ENCODE data around the gene ILF3. TPM values are rescaled to one million over a fixed set of nuclear protein-coding genes. Genes with fewer than 3 reads are reported as not detected.

Gene ILF3
- total RNA-seq, 1 donor from 2014 or later: 106 TPM

DNA sequence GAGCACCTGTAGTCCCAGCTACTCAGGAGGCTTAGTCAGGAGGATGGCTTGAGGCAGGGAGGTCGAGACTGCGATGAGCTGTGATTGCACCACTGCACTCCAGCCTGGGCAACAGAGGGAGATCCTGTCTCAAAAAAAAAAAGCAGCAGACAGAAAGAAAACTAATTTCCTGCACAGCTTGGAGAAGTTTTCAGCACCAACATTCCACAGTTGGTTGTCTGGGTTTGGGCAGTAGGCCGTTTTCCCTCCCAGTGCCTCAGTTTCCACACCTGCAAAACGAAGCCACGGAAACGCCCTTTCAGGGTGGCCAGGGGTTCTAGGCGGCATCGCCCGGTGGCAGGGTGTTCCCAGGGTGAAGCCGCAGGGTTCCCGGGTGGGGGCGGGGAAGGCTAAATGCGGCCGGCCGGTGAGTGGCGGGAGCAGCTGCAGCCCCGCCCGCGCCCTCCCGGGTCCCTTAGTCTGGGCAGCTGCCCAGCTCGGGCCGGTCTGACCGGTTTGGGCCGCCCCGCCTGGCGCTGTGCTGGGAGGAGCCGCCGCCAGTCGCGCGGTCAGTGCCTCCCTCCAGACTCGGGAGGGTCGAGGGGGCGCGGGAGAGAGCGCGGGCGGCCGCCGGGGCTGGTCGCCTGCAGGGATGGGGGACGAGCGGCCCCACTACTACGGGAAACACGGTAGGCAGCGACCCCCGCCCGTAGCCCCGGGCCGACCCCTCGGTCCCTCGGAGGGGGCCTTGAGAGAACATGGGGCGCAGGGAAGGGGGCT, 29.0 kb upstream of the ILF3 start, which contains the start of gene SLC44A2:
Gene SLC44A2, plus strand, starts transcription at position 551 of the 759 bp plus-strand sequence. Its CDS starts 81 bp downstream, at position 632.
- H3K9me3 ChIP-seq (replicated peaks): no peaks in the 10 kb centered on the region
- TF ChIP-seq, protein P1, sequence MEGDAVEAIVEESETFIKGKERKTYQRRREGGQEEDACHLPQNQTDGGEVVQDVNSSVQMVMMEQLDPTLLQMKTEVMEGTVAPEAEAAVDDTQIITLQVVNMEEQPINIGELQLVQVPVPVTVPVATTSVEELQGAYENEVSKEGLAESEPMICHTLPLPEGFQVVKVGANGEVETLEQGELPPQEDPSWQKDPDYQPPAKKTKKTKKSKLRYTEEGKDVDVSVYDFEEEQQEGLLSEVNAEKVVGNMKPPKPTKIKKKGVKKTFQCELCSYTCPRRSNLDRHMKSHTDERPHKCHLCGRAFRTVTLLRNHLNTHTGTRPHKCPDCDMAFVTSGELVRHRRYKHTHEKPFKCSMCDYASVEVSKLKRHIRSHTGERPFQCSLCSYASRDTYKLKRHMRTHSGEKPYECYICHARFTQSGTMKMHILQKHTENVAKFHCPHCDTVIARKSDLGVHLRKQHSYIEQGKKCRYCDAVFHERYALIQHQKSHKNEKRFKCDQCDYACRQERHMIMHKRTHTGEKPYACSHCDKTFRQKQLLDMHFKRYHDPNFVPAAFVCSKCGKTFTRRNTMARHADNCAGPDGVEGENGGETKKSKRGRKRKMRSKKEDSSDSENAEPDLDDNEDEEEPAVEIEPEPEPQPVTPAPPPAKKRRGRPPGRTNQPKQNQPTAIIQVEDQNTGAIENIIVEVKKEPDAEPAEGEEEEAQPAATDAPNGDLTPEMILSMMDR (IDR thresholded peaks at IDR 0.05; ENCODE audit: borderline replicate concordance): no peak
- H3K27me3 ChIP-seq (ENCODE audit: low read depth): no peaks in the 10 kb centered on the region
- H3K36me3 ChIP-seq: peaks cover 27% of the 10 kb centered on the region
- H3K27ac ChIP-seq (replicated peaks): peak within 1 kb of the TSS; percentile 86
- intact Hi-C loops (cut with micrococcal nuclease): no loop called here
- H3K4me1 ChIP-seq: peaks cover 36% of the 10 kb centered on the region
- peak within 1 kb of the TSS; percentile 79 for H3K4me3 ChIP-seq
- peak; percentile 86 for DNase-seq

DNA sequence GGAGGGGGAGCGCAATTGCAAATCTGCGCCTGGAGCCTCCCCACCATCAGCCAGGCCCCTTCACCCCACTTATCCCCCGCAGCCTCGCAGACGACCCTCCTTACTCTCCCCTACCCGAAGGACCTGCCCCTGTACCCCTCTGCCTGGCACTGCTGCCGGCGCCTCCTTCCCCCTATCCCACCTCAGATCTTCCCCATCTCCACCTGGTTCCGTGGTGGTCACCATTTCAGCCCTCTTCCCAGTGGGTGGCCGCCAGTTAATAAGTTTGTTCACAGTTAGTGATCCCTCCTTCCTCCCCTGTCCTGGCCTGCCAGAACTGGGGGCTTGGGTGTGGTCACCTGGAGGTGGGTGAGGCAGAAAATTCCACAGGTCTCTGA, 28.4 kb upstream of the ILF3 start:
- TF ChIP-seq, protein P1 (IDR thresholded peaks at IDR 0.05; ENCODE audit: borderline replicate concordance): no peak
- H3K27ac ChIP-seq (replicated peaks): peak overlapping the region; percentile 86
- H3K4me3 ChIP-seq: peak overlapping the region; percentile 79
- H3K27me3 ChIP-seq (ENCODE audit: low read depth): no peaks in the 10 kb centered on the region
- H3K36me3 ChIP-seq: peaks cover 31% of the 10 kb centered on the region
- intact Hi-C loops (cut with micrococcal nuclease): no loop called here
- no peaks in the 10 kb centered on the region for H3K9me3 ChIP-seq (replicated peaks)
- peaks cover 36% of the 10 kb centered on the region for H3K4me1 ChIP-seq
- no peak for DNase-seq

DNA sequence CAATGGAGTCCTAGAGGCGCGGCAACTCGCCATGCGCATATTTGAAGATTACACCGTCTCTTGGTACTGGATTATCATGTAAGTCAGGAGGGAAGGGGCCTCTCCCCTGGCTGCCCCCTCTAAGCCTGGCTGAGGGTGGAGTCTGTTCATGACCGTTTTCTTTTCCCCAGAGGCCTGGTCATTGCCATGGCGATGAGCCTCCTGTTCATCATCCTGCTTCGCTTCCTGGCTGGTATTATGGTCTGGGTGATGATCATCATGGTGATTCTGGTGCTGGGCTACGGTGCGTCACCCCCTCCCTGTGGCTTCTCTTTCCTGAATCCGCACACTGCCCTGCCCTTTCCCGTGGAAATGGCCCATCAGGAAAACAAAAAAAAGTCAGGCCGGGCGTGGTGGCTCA, 22.3 kb upstream of the ILF3 start:
- peaks cover 87% of the 10 kb centered on the region for H3K36me3 ChIP-seq
- no peak overlapping the region for H3K4me3 ChIP-seq
- H3K27ac ChIP-seq (replicated peaks): peak overlapping the region; percentile 42
- intact Hi-C loops (cut with micrococcal nuclease): no loop called here
- H3K4me1 ChIP-seq: peaks cover 7% of the 10 kb centered on the region
- TF ChIP-seq, protein P1 (IDR thresholded peaks at IDR 0.05; ENCODE audit: borderline replicate concordance): no peak
- no peaks in the 10 kb centered on the region for H3K9me3 ChIP-seq (replicated peaks)
- no peaks in the 10 kb centered on the region for H3K27me3 ChIP-seq (ENCODE audit: low read depth)
- DNase-seq: no peak

DNA sequence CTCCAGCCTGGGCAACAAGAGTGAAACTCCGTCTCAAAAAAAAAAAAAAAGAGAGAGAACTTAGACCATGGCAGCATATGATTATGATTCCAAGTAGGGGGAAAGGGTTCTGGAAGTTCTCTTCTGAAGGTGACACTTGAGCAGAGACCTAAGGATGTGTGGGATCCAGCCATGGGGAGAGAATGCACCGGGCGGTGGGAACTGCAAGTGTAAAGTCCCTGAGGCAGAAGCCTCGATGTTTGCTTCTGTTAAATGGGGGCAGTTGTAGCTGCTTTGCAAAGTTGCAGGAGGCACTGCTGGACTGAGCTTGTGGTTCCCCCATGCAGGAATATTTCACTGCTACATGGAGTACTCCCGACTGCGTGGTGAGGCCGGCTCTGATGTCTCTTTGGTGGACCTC, 19.7 kb upstream of the ILF3 start:
- H3K36me3 ChIP-seq: peaks cover 92% of the 10 kb centered on the region
- H3K27ac ChIP-seq (replicated peaks): no peak overlapping the region
- TF ChIP-seq, protein P1 (IDR thresholded peaks at IDR 0.05; ENCODE audit: borderline replicate concordance): no peak
- DNase-seq: no peak
- intact Hi-C loops (cut with micrococcal nuclease): no loop called here
- H3K27me3 ChIP-seq (ENCODE audit: low read depth): no peaks in the 10 kb centered on the region
- H3K4me3 ChIP-seq: no peak overlapping the region
- H3K4me1 ChIP-seq: peaks cover 7% of the 10 kb centered on the region
- H3K9me3 ChIP-seq (replicated peaks): no peaks in the 10 kb centered on the region

DNA sequence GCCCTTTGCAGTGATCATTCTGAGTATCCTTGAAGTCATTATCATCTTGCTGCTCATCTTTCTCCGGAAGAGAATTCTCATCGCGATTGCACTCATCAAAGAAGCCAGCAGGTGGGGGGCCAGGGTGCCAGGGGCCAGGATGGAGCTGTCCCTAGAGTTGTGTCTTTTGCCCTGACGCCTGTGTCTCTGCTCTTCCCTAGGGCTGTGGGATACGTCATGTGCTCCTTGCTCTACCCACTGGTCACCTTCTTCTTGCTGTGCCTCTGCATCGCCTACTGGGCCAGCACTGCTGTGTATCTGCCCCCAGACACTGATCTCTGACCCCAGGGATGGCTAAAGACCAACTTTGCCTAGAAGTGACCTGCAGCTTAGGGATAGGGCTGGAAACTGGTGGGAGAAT, 19.2 kb upstream of the ILF3 start:
- H3K9me3 ChIP-seq (replicated peaks): no peaks in the 10 kb centered on the region
- TF ChIP-seq, protein P1 (IDR thresholded peaks at IDR 0.05; ENCODE audit: borderline replicate concordance): no peak
- no peak overlapping the region for H3K4me3 ChIP-seq
- H3K36me3 ChIP-seq: peaks cover 90% of the 10 kb centered on the region
- no peak overlapping the region for H3K27ac ChIP-seq (replicated peaks)
- intact Hi-C loops (cut with micrococcal nuclease): no loop called here
- DNase-seq: no peak
- H3K27me3 ChIP-seq (ENCODE audit: low read depth): no peaks in the 10 kb centered on the region
- H3K4me1 ChIP-seq: peaks cover 7% of the 10 kb centered on the region

Measured in left ventricle myocardium inferior (tissue), 1 donor.